Skeletal muscle tissue (tissue), 4 donors: Measurements from ENCODE around the gene JARID2. TPM values are rescaled to one million over a fixed set of nuclear protein-coding genes. Genes with fewer than 3 reads are reported as not detected.

Experiments used
- H3K27ac ChIP-seq: one replicate; pipeline ENCODE4 v1.7.0; 2013; ENCODE audit warnings: mild to moderate bottlenecking, low read depth, low read length, inconsistent platforms
- H3K27me3 ChIP-seq, 3 donors: one replicate each; pipeline ENCODE4 v1.7.0; 2013; ENCODE audit warnings: low read length in 3 of 3; ENCODE audit not compliant: control insufficient read depth in 3 of 3, insufficient read depth in 3 of 3
- H3K36me3 ChIP-seq, 3 donors: one replicate each; pipeline ENCODE4 v1.7.0; 2013; ENCODE audit warnings: low read length in 3 of 3; ENCODE audit not compliant: control insufficient read depth in 3 of 3, insufficient read depth in 3 of 3
- H3K4me1 ChIP-seq, 3 donors: one replicate each; pipeline ENCODE4 v1.7.0; 2013; ENCODE audit warnings: low read length in 3 of 3, mild to moderate bottlenecking in 3 of 3; ENCODE audit not compliant: control insufficient read depth in 3 of 3, insufficient read depth in 3 of 3
- H3K4me3 ChIP-seq, 3 donors: one replicate each; pipeline ENCODE4 v1.7.0; 2013; ENCODE audit warnings: low read length in 3 of 3
- H3K9ac ChIP-seq, 3 donors: one replicate each; pipeline ENCODE4 v1.7.0; 2013; ENCODE audit warnings: low read length in 3 of 3, mild to moderate bottlenecking in 3 of 3, moderate library complexity in 2 of 3, low read depth in 1 of 3
- H3K9me3 ChIP-seq, 3 donors: one replicate each; pipeline ENCODE4 v1.7.0; 2013; ENCODE audit warnings: low read length in 3 of 3; ENCODE audit not compliant: control insufficient read depth in 3 of 3
- total RNA-seq: library from RNA; depleted of rRNA; stranded (reverse); fragments of >200 nt; gene quantifications from one replicate; pipeline ENCODE4 v1.2.3, GENCODE V29; 2014
- donor health status: Osteomylitis.

Gene JARID2
- total RNA-seq, 1 donor from 2014 or later: 12.0 TPM

DNA sequence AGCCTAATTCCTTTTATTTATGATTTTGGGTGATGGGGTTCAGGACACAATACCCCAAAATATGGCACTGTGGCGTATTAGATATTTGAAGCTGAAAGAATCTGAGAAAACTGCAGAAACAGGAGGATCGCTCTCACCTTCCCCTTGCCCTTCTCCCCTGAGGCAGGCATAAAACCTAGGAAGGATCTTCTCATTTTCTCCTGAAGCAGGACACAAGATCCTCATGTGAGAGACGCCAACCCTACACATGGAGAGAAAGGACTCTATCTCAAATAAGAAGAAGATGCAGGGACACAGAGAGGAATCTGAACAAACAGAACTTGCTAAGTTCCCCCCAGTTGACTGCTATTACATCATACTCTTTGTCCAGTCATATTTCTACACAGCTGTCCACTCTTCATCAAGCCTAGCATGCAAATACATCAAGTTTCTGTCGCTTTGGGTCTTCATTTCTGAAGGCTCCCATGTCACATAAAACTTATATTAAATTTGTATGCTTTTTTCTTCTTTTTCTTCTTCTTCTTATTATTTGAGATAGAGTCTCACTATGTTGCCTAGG lies 307.9 kb downstream of the JARID2 start:
- H3K9ac ChIP-seq: no peak overlapping the region
- H3K27ac ChIP-seq: no peak overlapping the region
- H3K36me3 ChIP-seq: no peaks in the 10 kb centered on the region
- no peak overlapping the region for H3K4me3 ChIP-seq
- peaks cover 11 to 21% (median 12%) of the 10 kb centered on the region in 3 donors for H3K4me1 ChIP-seq
- no peaks in the 10 kb centered on the region for H3K9me3 ChIP-seq
- H3K27me3 ChIP-seq: no peaks in the 10 kb centered on the region

- Histone ChIP-seq H3K36me3 (no peaks in the 10 kb centered on the region), H3K4me1 (peaks cover 11 to 21% (median 12%) of the 10 kb centered on the region in 3 donors), H3K9ac (no peak overlapping the region), H3K27me3 (no peaks in the 10 kb centered on the region), H3K4me3 (no peak overlapping the region), H3K27ac (peak overlapping the region; percentile 74), H3K9me3 (no peaks in the 10 kb centered on the region)
Measured at GRCh38 chr6:15554728-15555100, 308.8 kb downstream of the JARID2 start.

GRCh38 chr6:15555101-15556038 lies 309.5 kb downstream of the JARID2 start:
- Histone ChIP-seq H3K9me3 (no peaks in the 10 kb centered on the region), H3K4me1 (peaks cover 11 to 21% (median 12%) of the 10 kb centered on the region in 3 donors), H3K27ac (peak overlapping the region; percentile 74), H3K9ac (no peak overlapping the region), H3K27me3 (no peaks in the 10 kb centered on the region), H3K36me3 (no peaks in the 10 kb centered on the region), H3K4me3 (no peak overlapping the region)

DNA sequence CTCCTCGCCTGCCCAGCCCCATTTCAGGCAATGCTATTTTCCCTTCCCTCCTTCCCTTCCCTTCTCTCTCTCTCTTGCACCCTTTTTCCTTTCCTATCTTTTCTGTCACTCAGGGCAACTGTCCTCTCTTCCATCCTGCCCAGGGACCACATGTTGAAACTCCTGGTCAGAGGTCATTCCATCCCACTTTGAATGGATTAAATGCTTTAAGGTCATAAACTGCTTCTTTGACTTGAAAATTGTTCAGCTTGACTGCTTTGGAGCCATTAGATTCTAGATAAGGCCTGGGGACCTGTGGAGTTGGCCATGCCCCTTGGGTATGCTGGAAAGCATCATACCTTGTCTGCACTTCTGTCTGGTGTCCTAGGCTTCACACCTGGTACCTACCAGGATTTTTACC lies 310.8 kb downstream of the JARID2 start:
- H3K36me3 ChIP-seq: no peaks in the 10 kb centered on the region
- no peak overlapping the region for H3K9ac ChIP-seq
- peaks cover 4 to 11% (median 4%) of the 10 kb centered on the region in 3 donors for H3K4me1 ChIP-seq
- no peak overlapping the region for H3K4me3 ChIP-seq
- H3K9me3 ChIP-seq: no peaks in the 10 kb centered on the region
- H3K27ac ChIP-seq: no peak overlapping the region
- no peaks in the 10 kb centered on the region for H3K27me3 ChIP-seq

DNA sequence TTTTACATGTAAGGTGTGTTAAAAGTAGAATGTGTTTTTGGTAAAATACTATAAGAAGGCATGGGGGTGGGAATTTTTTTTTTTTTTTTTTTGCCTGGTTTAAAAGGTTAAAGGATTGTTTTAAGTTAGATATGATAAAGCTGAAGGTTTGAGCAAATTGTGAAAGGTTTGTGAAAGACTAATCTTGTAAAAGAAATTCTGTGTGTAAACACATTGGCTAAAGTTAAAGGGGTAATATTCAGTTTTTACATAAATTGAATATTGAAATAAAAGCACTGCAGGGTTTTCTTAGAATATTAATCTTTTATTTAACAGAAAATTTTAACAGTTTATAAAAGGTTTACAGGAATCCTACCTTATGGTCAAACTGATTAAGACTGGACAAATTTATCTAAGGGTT lies 311.3 kb downstream of the JARID2 start:
- no peak overlapping the region for H3K4me3 ChIP-seq
- H3K36me3 ChIP-seq: no peaks in the 10 kb centered on the region
- no peaks in the 10 kb centered on the region for H3K9me3 ChIP-seq
- no peaks in the 10 kb centered on the region for H3K27me3 ChIP-seq
- H3K27ac ChIP-seq: no peak overlapping the region
- H3K9ac ChIP-seq: no peak overlapping the region
- H3K4me1 ChIP-seq: peaks cover 0 to 6% (median 0%) of the 10 kb centered on the region in 3 donors

- no peaks in the 10 kb centered on the region for H3K36me3 ChIP-seq
- H3K4me1 ChIP-seq: no peaks in the 10 kb centered on the region
- no peaks in the 10 kb centered on the region for H3K27me3 ChIP-seq
- H3K9ac ChIP-seq: no peak overlapping the region
- H3K27ac ChIP-seq: no peak overlapping the region
- H3K4me3 ChIP-seq: no peak overlapping the region
- H3K9me3 ChIP-seq: no peaks in the 10 kb centered on the region
Measured at GRCh38 chr6:15560713-15561112, 314.8 kb downstream of the JARID2 start.

GRCh38 chr6:15561447-15562199 lies 315.8 kb downstream of the JARID2 start:
- Histone ChIP-seq H3K27me3 (no peaks in the 10 kb centered on the region), H3K9ac (no peak overlapping the region), H3K27ac (no peak overlapping the region), H3K9me3 (no peaks in the 10 kb centered on the region), H3K36me3 (no peaks in the 10 kb centered on the region), H3K4me1 (no peaks in the 10 kb centered on the region), H3K4me3 (no peak overlapping the region)

GRCh38 chr6:15562977-15563376 lies 317.1 kb downstream of the JARID2 start:
- no peaks in the 10 kb centered on the region for H3K4me1 ChIP-seq
- no peak overlapping the region for H3K9ac ChIP-seq
- H3K9me3 ChIP-seq: no peaks in the 10 kb centered on the region
- no peaks in the 10 kb centered on the region for H3K27me3 ChIP-seq
- H3K36me3 ChIP-seq: no peaks in the 10 kb centered on the region
- H3K27ac ChIP-seq: no peak overlapping the region
- no peak overlapping the region for H3K4me3 ChIP-seq

GRCh38 chr6:15569035-15569995 lies 323.4 kb downstream of the JARID2 start:
- no peaks in the 10 kb centered on the region for H3K9me3 ChIP-seq
- H3K9ac ChIP-seq: no peak overlapping the region
- no peaks in the 10 kb centered on the region for H3K27me3 ChIP-seq
- no peak overlapping the region for H3K4me3 ChIP-seq
- H3K27ac ChIP-seq: no peak overlapping the region
- H3K4me1 ChIP-seq: no peaks in the 10 kb centered on the region
- H3K36me3 ChIP-seq: no peaks in the 10 kb centered on the region
